SK-N-SH (cell line): ENCODE results near the gene PRELP. TPM values are rescaled to one million over a fixed set of nuclear protein-coding genes. Genes with fewer than 3 reads are reported as not detected.

ENCODE experiments used
- CTCF ChIA-PET: fragments of 300-600, 350-600 bp; formaldehyde crosslinking; extraction: SDS; loops from one replicate; lab custom pipeline; 2021; lab: Yijun Ruan, JAX
- POLR2A ChIA-PET: fragments of 350-600 bp; sonication (Branson Sonifier 250); formaldehyde crosslinking; extraction: SDS; loops from one replicate; lab custom pipeline; 2020; ENCODE audit warnings: antibody characterized with exemption, inconsistent platforms; lab: Yijun Ruan, JAX
- DNase-seq: peaks from one replicate; pipeline ENCODE4 v3.0.0; 2012
- H2AFZ ChIP-seq: fragments of 200-600 bp; sonication (generic); 2 replicates; pipeline ENCODE4 v1.8.1; 2016; ENCODE audit warnings: antibody characterized with exemption, mild to moderate bottlenecking, low read depth
- H3F3A ChIP-seq: fragments of 200-600 bp; sonication (generic); replicated peaks from 2 replicates; pipeline ENCODE3; 2016; ENCODE audit warnings: antibody characterized with exemption, mild to moderate bottlenecking; ENCODE audit not compliant: insufficient read depth
- H3K27ac ChIP-seq, 2 experiments: fragments of 200-500 bp in 1 of 2; fragments of 200-600 bp in 1 of 2; sonication (Bioruptor generic) in 1 of 2; sonication (generic), shearing (Covaris generic) in 1 of 2; 2 replicates each; pipeline versions ENCODE4 v1.5.1 to v1.6.1; 2014 to 2016; ENCODE audit warnings: low read depth in 2 of 2, inconsistent platforms in 1 of 2, low read length in 1 of 2, mild to moderate bottlenecking in 1 of 2, mixed read lengths in 1 of 2
- H3K27me3 ChIP-seq: fragments of 200-600 bp; sonication (generic), shearing (Covaris generic); 2 replicates; pipeline ENCODE4 v1.6.1; 2016; ENCODE audit warnings: mixed run types; ENCODE audit not compliant: insufficient read depth
- H3K36me3 ChIP-seq, 2 experiments: fragments of 200-500 bp in 1 of 2; fragments of 200-600 bp in 1 of 2; sonication (Bioruptor generic) in 1 of 2; sonication (generic) in 1 of 2; replicated peaks in 1 of 2; 2 replicates each; pipeline versions ENCODE3 to v1.5.1; 2014 to 2016; ENCODE audit warnings: low read length in 1 of 2, mild to moderate bottlenecking in 1 of 2; ENCODE audit not compliant: insufficient read depth in 2 of 2, control insufficient read depth in 1 of 2
- H3K4me1 ChIP-seq, 2 experiments: fragments of 200-500 bp in 1 of 2; fragments of 200-600 bp in 1 of 2; sonication (Bioruptor generic) in 1 of 2; sonication (generic), shearing (Covaris generic) in 1 of 2; 2 replicates each; pipeline versions ENCODE4 v1.5.1 to v1.6.1; 2014 to 2016; ENCODE audit warnings: low read depth in 1 of 2, low read length in 1 of 2, mixed run types in 1 of 2; ENCODE audit not compliant: insufficient read depth in 2 of 2, control insufficient read depth in 1 of 2
- H3K4me2 ChIP-seq: fragments of 200-600 bp; sonication (generic), shearing (Covaris generic); 2 replicates; pipeline ENCODE4 v1.6.1; 2017; ENCODE audit warnings: mixed run types
- H3K4me3 ChIP-seq, 2 experiments: fragments of 200-500 bp in 1 of 2; fragments of 200-600 bp in 1 of 2; sonication (Bioruptor generic) in 1 of 2; sonication (generic), shearing (Covaris generic) in 1 of 2; 2 replicates each; pipeline versions ENCODE4 v1.5.1 to v1.8.1; 2014 to 2016; ENCODE audit warnings: low read depth in 2 of 2, inconsistent platforms in 1 of 2, low read length in 1 of 2, mild to moderate bottlenecking in 1 of 2, mixed read lengths in 1 of 2, moderate library complexity in 1 of 2
- H3K79me2 ChIP-seq: fragments of 200-600 bp; sonication (generic); 2 replicates; pipeline ENCODE4 v1.8.1; 2017; ENCODE audit warnings: mild to moderate bottlenecking; ENCODE audit not compliant: insufficient read depth
- H3K9ac ChIP-seq: fragments of 200-600 bp; sonication (generic); 2 replicates; pipeline ENCODE4 v1.6.1; 2017; ENCODE audit warnings: mixed run types
- H3K9me2 ChIP-seq: fragments of 200-600 bp; sonication (generic); 2 replicates; pipeline ENCODE4 v1.6.1; 2017; ENCODE audit warnings: mixed run types
- H3K9me3 ChIP-seq: fragments of 200-600 bp; sonication (generic); 2 replicates; pipeline ENCODE4 v1.6.1; 2017; ENCODE audit warnings: mixed run types, mild to moderate bottlenecking, moderate library complexity
- H4K20me1 ChIP-seq: fragments of 200-600 bp; sonication (generic); 2 replicates; pipeline ENCODE4 v1.6.1; 2017; ENCODE audit warnings: mild to moderate bottlenecking, mixed run types; ENCODE audit not compliant: insufficient read depth
- JUND ChIP-seq: IDR thresholded peaks from 2 replicates; pipeline ENCODE4 v1.4.0; 2012
- NFIC ChIP-seq: IDR thresholded peaks from 2 replicates; pipeline ENCODE4 v1.4.0; 2012; ENCODE audit warnings: borderline replicate concordance
- RCOR1 ChIP-seq: fragments of 150-350 bp; IDR thresholded peaks from 2 replicates; pipeline ENCODE4 v1.6.1; 2017; ENCODE audit warnings: antibody characterized with exemption, low read length
- RFX5 ChIP-seq: IDR thresholded peaks from 2 replicates; pipeline ENCODE4 v1.6.1; 2012; ENCODE audit warnings: mild to moderate bottlenecking, improper control_type of control experiment, low read length
- SMC3 ChIP-seq: IDR thresholded peaks from 2 replicates; pipeline ENCODE4 v1.6.1; 2012; ENCODE audit warnings: low read depth, low read length, improper control_type of control experiment
- TEAD4 ChIP-seq: IDR thresholded peaks from 2 replicates; pipeline ENCODE4 v1.4.0; 2012; ENCODE audit warnings: mild to moderate bottlenecking, borderline replicate concordance; ENCODE audit not compliant: insufficient read depth
- WGBS: methylation state at CpG from one replicate; pipeline ENCODE4 v1.1.6; 2017; ENCODE audit warnings: low lambda C conversion rate; 5-methylcytosine and 5-hydroxymethylcytosine counted together
- polyA plus RNA-seq, 3 experiments: library from polyadenylated mRNA; depleted of rRNA; stranded (reverse); fragments of >200 nt; gene quantifications; 2 replicates each; pipeline ENCODE4 v1.2.3, GENCODE V29; 2012
- TF ChIP-seq, protein P1 (sequence below): IDR thresholded peaks from 2 replicates; pipeline ENCODE4 v1.4.0; 2012; ENCODE audit warnings: low read depth, borderline replicate concordance
- TF ChIP-seq, protein P2 (sequence below): fragments of 200-600 bp; sonication (generic); IDR thresholded peaks from 2 replicates; pipeline ENCODE4 v1.6.1; 2017; ENCODE audit warnings: antibody characterized with exemption, mild to moderate bottlenecking, moderate library complexity
- TF ChIP-seq, protein P3 (sequence below): fragments of 150-350 bp; IDR thresholded peaks from 2 replicates; pipeline ENCODE4 v1.6.1; 2017; ENCODE audit warnings: antibody characterized with exemption, low read length, low read depth, borderline replicate concordance
- TF ChIP-seq, protein P4 (sequence below): IDR thresholded peaks from 2 replicates; pipeline ENCODE4 v1.6.1; 2012; ENCODE audit warnings: mild to moderate bottlenecking, low read depth, low read length, moderate library complexity

The PRELP gene
- polyA plus RNA-seq, 1 of the 3 experiments (the other 2 are of a cell fraction), result 0.48 TPM

DNA sequence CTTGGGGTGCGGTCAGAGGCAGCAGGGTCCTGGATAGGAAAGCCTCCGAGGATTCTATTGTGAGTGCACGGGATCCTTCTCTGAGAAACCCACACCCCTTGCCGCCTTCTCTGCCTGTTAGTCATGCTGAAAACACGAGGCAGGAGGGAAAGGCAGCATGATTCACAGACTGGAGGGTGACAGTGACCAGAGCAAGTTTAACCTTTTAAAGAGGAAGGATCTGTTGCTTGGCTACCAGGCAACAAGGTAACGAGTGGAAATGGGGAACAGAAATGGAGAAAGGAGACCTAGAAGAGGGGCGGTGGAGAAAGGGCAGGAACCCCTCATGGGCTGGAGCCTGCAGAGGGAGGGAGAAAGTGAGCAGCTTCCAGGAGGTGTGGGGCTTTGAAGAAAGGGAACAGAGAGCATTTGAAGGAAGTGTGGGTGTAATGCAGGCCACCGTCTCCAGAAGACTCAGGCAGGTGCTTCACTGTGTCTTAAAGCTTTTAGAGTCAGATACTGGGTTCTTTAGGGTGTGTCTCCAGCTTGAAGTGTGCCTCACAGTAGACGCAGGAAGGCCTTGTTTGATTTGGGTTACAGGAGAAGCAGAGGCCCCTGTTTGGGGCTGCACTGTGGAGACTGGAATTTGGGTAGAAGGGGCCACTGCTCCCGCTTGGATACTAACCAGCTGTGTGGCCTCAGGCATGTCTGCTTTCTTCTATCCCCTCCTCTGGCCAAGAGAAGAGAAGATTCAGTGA lies 37.4 kb downstream of the PRELP start (continued):
- TF ChIP-seq, protein P1, sequence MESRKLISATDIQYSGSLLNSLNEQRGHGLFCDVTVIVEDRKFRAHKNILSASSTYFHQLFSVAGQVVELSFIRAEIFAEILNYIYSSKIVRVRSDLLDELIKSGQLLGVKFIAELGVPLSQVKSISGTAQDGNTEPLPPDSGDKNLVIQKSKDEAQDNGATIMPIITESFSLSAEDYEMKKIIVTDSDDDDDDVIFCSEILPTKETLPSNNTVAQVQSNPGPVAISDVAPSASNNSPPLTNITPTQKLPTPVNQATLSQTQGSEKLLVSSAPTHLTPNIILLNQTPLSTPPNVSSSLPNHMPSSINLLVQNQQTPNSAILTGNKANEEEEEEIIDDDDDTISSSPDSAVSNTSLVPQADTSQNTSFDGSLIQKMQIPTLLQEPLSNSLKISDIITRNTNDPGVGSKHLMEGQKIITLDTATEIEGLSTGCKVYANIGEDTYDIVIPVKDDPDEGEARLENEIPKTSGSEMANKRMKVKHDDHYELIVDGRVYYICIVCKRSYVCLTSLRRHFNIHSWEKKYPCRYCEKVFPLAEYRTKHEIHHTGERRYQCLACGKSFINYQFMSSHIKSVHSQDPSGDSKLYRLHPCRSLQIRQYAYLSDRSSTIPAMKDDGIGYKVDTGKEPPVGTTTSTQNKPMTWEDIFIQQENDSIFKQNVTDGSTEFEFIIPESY, result peak; percentile 56; the same call in 1 of the 2 replicates
- TF ChIP-seq NFIC, result peak; percentile 79
- peak; percentile 98 for TF ChIP-seq JUND
- TF ChIP-seq, protein P2, sequence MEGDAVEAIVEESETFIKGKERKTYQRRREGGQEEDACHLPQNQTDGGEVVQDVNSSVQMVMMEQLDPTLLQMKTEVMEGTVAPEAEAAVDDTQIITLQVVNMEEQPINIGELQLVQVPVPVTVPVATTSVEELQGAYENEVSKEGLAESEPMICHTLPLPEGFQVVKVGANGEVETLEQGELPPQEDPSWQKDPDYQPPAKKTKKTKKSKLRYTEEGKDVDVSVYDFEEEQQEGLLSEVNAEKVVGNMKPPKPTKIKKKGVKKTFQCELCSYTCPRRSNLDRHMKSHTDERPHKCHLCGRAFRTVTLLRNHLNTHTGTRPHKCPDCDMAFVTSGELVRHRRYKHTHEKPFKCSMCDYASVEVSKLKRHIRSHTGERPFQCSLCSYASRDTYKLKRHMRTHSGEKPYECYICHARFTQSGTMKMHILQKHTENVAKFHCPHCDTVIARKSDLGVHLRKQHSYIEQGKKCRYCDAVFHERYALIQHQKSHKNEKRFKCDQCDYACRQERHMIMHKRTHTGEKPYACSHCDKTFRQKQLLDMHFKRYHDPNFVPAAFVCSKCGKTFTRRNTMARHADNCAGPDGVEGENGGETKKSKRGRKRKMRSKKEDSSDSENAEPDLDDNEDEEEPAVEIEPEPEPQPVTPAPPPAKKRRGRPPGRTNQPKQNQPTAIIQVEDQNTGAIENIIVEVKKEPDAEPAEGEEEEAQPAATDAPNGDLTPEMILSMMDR, result no peak
- TF ChIP-seq RFX5, result no peak
- TF ChIP-seq RCOR1, result no peak
- TF ChIP-seq, protein P3, sequence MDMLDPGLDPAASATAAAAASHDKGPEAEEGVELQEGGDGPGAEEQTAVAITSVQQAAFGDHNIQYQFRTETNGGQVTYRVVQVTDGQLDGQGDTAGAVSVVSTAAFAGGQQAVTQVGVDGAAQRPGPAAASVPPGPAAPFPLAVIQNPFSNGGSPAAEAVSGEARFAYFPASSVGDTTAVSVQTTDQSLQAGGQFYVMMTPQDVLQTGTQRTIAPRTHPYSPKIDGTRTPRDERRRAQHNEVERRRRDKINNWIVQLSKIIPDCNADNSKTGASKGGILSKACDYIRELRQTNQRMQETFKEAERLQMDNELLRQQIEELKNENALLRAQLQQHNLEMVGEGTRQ, result no peak
- TF ChIP-seq SMC3, result no peak

DNA sequence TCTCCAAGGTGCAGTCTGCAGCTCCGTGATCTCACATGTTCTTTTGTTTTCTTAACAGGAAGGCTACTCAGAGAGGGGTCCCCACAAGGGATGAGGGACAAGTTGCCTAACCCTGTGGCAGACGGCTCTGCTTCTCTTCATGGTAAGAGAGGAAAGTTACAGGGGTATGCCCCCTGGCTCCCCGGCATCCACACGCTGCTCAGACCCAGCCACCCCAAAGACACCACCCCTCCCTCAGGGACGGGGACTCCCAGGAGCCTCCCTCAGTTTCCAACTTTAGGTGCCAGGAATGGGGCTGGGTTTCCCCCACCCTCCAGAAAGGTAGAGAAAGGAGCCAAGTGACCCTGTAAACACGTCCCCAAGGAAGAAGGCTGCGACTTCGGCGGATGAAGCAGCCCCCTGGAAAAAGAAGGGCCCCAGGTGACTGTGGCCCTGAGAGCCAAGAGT lies 38.0 kb downstream of the PRELP start:
- no peaks in the 10 kb centered on the region for H3K9me2 ChIP-seq
- no peaks in the 10 kb centered on the region for H3K27me3 ChIP-seq
- peaks cover 4% of the 10 kb centered on the region; the same call in 1 of the 2 replicates for H3K79me2 ChIP-seq
- CTCF ChIA-PET, result interaction anchor here (2.1 to 10.1 kb wide), 3 partner anchors 9 to 189 kb away, joined by 8 to 49 read pairs (median 20); no protein-coding TSS in a partner anchor
- peaks cover 22 to 33% of the 10 kb centered on the region in 2 experiments for H3K4me1 ChIP-seq
- peaks cover 22% of the 10 kb centered on the region for H3F3A ChIP-seq
- no peaks in the 10 kb centered on the region for H3K36me3 ChIP-seq
- H3K9me3 ChIP-seq, result no peaks in the 10 kb centered on the region
- no peak overlapping the region for H3K4me3 ChIP-seq
- DNase-seq, result no peak
- H3K4me2 ChIP-seq, result peak overlapping the region; percentile 75
- no peak for TF ChIP-seq TEAD4
- TF ChIP-seq, protein P4, sequence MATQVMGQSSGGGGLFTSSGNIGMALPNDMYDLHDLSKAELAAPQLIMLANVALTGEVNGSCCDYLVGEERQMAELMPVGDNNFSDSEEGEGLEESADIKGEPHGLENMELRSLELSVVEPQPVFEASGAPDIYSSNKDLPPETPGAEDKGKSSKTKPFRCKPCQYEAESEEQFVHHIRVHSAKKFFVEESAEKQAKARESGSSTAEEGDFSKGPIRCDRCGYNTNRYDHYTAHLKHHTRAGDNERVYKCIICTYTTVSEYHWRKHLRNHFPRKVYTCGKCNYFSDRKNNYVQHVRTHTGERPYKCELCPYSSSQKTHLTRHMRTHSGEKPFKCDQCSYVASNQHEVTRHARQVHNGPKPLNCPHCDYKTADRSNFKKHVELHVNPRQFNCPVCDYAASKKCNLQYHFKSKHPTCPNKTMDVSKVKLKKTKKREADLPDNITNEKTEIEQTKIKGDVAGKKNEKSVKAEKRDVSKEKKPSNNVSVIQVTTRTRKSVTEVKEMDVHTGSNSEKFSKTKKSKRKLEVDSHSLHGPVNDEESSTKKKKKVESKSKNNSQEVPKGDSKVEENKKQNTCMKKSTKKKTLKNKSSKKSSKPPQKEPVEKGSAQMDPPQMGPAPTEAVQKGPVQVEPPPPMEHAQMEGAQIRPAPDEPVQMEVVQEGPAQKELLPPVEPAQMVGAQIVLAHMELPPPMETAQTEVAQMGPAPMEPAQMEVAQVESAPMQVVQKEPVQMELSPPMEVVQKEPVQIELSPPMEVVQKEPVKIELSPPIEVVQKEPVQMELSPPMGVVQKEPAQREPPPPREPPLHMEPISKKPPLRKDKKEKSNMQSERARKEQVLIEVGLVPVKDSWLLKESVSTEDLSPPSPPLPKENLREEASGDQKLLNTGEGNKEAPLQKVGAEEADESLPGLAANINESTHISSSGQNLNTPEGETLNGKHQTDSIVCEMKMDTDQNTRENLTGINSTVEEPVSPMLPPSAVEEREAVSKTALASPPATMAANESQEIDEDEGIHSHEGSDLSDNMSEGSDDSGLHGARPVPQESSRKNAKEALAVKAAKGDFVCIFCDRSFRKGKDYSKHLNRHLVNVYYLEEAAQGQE, result no peak
- TF ChIP-seq, all 33 proteins: peak for 0
- peak overlapping the region; percentile 82 for H3K9ac ChIP-seq
- POLR2A ChIA-PET, result no interaction called here
- WGBS, result 70% methylated on average over 9 of the region's 9 CpGs
- H2AFZ ChIP-seq, result no peak overlapping the region
- peak overlapping the region; percentile 72 to 99 for H3K27ac ChIP-seq
- no peaks in the 10 kb centered on the region for H4K20me1 ChIP-seq
